HG02763 (cell line): ENCODE results near the gene FBH1.
"Not testable (repeated sequence)": the region's sequence is repeated elsewhere in the genome, so short reads cannot be mapped to it uniquely, and the experiment has no call there.

Experiments used
- ATAC-seq: cut with Tn5 transposase; IDR thresholded peaks from one replicate; pipeline ENCODE4 v1.9.1; 2021; ENCODE audit warnings: mild to moderate bottlenecking, moderate library complexity; ENCODE audit not compliant: unreplicated experiment

Gene FBH1

DNA sequence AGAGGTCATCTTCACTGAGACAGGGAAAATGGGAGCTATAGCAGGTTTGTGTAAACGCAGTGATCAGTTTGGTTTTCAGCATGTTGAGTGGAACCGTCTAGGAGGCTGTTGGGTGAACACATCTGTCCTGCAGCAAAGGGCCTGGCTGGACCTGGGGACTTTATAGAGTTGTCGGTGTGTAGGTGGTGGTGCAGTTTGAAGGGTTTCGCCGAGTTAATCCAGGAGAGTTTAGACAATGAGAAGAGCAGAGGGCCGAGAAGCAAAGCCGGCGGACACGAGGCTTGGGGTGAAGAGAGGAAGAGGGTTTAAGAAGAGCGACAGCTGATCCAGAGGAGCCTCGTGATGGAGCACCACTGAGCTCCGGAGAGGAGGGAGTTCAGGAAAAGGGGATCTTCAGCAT, 48.2 kb downstream of the FBH1 start:
- ATAC-seq: no peak

DNA sequence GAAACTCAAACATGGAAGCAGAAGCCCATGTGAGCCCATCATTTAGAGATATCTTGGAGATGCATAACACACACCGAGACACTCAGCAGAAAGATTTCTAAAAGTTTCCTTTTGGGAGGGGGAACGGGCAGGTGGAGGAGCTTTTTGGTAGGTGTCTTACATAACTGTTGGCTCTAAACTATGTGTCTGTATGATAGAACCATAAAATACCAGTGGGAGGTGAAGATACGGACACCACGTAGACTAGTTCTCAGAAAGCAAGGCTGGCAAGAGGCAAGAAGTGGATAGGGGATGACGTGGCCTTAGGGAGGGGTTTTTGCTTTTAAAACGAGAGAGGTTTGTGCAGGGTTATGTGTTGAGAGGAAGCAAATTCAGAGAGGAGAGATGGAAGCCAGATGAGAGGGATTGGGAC, 50.8 kb downstream of the FBH1 start:
- no peak for ATAC-seq

DNA sequence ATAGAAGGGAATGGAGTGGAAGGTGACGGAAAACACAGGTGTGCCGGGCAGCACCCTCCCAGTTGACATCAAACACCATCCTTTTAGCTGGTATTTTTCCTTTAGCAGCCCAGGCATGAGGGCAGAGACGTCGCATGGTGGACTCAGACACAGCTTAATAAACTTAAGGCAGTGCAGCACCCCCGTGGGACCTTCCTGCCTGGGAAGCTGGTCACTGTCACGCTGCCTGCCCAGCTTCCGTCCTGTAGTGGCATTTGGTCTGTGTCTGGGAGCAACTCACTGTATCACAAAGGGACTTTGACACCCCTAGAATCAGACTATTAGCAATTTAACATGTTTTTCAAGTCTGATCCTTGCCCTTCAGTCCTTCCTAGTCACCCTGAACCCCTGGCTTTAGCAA, 51.5 kb downstream of the FBH1 start:
- ATAC-seq: no peak

DNA sequence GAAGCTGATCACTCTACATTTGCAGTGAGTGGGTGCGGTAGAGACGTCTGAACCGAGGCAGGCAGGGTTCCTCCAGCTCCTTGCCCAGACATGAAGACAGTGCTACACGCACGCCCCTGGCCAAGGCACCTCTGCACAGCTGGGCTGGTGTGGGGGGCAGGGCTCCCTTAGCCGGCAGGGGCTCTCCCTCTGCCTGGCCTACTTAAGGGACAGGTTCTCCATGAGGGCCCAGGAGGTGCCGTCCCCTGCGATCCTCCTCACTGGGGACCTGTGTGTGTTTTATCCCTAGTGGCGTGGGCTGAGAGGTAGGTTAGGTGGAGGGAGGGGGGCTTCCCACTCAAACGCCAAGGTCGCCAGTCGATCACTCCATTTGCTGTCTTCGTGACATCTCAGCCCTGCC, 52.0 kb downstream of the FBH1 start:
- ATAC-seq: no peak

DNA sequence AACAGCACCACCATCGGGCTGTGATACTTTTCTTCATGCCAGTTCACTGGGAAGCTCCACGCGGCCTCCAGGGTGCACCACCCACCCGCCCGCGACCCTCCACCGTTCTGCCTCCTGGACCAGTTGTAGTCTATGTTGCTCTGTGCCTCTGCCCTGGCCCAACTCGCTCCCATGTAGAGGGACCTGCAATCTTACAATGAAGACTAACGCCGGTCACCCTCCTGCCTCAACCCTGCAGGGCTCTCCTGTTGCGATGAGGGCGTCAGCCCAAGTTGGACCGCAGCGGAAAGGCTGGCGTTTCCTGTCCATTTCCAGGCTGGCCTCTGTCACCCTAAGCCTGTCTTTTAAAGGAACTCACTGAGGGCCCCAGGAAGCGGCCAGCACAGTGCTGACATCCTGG, 52.4 kb downstream of the FBH1 start:
- ATAC-seq: no peak

DNA sequence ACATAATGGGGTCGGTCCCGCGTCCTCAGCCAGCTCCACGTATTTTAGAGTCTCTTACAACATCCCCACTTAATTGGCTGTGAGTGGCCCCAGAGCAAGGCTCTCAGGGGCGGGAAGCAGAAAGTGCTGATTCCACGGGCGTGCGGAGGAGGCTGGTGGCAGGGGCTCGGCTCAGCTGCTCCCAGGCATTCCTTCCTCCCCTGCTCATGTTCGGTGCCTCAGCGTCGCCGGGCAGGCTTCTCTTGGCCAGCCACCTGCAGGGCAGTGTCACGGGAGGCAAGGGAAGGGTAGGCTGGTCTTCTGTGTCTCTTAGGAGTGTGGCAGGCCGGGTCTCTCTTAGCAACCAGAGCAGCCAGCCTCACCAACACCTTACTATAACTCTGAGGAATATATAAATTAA, 53.5 kb downstream of the FBH1 start:
- ATAC-seq: no peak

DNA sequence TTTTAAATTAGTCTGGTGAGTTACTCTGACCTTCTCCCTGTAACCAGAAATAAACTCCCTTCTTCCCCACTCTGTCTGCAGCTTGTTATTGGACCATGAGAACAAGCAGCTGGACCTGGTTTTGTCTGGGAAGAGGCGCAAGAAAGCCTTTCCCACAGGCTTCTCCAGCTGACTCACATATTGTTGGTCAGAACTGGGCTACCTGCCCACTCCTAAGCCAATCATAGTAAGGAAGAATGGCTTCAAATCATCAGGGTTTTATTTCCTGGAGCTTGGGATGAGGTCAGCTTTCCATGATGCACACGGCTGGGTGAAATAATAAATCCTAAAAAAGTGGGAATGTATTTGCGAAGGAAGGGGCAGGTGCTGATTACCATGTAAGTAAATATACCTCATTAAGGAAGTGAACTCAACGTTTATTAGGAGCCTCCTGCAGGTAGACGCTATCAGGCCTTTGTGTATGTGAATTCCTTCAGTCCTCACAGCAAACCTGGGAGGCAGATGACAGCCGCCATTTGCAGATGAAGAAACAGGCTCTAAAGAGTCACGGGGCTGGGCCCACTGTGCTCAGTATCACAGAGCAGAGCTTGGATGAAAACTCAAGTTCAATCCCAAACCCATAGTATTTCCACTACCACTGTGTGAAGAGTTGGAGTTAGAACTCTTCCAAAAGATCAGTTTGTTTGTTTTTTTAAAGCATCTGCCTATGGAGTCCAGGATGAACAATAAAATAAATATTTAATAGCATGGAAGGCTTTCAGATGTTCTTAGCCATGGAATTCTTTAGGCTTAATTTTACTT, 54.5 kb downstream of the FBH1 start:
- ATAC-seq: no peak

DNA sequence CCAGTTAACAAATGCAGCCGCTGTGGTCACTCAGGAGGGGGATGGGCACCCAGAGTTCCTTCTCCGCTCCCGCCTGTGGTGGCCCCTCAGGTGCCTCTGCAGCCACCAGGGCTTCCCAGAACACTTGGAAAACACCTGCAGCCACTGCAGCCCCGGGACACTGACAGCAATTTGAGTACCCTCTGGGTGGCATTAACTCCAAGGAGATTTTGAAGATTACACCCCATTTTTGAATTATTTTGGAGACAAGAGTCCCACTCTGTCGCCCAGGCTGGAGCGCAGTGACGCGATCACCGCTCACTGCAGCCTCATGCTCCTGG, 55.1 kb downstream of the FBH1 start:
- no peak for ATAC-seq

DNA sequence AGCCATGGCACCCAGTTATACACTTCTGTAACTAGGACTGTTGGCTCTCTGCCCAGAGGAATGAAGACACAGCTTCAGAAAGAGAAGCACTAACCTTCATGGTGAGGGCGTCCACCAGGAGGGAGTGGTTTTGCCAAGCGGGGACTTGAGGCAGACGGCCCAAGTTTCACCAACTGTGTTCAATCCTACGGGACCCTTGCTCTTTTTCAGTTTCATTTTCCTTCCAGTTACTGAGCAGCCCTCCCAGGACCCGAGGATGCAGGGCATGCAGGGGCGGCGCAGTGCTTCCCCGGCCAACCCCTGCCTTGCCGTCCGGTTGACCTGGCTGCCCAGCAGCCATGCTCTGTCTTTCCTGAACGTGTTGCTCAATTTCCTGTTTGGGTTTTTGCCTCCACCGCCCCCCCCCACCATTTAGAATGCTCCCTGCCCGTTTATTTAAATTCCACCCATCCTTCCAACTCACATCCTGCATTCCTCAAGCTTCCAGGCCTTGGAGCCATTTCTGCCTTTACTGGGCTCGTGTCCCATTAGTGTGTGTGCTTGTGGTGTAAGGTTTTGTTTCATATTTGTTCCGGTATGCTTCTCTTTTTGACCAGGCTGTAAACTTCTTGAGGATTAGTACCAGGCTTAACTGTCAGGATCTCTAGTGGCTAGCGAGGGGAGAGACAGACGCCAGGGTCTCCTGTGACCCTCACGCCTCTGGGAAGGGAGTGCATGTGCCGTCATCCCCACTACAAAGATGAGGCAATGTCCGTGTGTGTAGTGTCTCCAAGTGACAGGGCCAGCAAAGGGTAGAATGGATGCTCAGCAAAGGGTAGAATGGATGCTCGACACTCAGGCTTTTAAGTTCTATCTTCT, 55.7 kb downstream of the FBH1 start:
- no peak for ATAC-seq

DNA sequence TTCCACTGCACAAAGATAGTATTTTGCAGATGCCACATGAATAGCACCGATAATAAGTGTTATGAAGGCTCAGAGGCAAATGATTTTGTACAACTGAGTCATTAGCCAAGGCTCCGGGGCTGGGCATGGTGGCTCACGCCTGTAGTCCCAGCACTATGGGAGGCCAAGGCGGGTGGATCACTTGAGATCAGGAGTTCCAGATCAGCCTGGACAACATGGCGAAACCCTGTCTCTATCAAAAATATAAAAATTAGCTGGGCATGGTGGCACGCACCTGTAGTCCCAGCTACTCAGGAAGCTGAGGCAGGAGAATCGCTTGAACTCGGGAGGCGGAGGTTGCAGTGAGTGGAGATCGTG, 56.4 kb downstream of the FBH1 start:
- not testable (repeated sequence) for ATAC-seq

DNA sequence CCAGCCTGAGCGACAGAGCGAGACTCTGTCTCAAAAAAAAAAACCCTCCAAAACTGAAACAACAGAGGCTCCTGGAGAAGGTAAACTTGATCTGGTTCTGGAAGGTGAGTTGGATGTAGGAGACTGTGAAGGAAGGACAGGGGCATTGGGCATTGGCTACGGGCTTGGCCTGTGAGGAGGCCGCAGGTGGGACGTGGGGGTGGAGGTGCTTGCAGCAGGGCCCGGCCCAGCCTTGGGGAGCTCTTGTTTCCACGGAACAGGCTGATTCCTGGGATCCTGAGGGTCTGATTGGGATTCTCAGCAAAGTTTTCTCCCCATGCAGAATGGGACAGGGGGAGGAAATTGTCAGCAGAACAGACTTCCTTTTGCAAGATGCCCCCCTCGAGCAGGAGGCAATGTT, 56.7 kb downstream of the FBH1 start:
- ATAC-seq: no peak

DNA sequence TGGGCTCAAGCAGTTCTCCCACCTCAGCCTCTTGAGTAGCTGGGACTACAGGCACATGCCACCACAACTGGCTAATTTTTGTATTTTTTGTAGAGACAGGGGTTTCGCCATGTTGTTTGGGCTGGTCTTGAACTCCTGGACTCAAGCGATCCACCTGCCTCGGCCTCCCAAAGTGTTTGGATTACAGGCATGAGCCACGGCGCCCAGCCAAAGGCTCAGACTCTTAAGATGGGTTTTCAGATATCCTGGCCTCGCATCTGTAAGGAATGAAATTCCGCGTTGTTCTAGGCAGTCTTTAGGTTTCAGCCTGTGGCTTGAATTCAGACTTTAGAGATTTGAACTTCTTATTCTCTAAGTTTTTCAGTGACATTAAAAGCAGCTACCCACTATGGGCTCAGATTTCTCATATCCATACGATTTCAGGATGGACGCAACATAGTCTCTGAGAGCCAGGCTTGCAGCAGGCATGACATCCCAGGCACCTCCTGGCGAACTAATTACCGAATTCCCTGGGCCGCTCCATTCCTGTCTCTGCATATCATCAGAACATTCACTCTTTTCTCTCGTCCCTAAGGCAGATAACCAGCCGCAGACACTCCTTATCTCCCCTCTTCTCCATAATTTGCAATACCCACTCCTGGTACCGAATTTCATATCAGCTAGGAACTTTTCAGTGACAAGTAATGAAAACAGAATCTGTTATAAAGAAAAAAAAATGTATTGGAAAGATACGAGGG, 57.6 kb downstream of the FBH1 start:
- no peak for ATAC-seq

DNA sequence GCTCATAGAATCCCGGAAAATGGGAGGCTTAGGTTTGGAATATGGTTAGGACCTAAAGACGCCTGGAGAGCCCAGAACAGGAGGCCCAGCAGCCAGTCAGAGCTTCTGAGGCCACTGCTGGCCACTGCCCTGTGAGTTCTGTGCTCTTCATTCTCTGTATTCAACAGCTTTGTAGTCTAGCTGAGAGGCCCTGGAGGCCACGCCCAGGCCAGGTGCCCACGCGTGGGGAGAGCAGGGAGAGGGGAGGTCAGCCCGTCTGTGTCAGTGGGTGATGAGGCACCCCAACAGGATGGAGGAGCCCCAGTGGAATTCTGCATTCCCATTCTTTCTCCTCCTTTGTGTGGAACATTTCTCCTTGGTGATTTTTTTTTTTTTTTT, 58.2 kb downstream of the FBH1 start:
- no peak for ATAC-seq

DNA sequence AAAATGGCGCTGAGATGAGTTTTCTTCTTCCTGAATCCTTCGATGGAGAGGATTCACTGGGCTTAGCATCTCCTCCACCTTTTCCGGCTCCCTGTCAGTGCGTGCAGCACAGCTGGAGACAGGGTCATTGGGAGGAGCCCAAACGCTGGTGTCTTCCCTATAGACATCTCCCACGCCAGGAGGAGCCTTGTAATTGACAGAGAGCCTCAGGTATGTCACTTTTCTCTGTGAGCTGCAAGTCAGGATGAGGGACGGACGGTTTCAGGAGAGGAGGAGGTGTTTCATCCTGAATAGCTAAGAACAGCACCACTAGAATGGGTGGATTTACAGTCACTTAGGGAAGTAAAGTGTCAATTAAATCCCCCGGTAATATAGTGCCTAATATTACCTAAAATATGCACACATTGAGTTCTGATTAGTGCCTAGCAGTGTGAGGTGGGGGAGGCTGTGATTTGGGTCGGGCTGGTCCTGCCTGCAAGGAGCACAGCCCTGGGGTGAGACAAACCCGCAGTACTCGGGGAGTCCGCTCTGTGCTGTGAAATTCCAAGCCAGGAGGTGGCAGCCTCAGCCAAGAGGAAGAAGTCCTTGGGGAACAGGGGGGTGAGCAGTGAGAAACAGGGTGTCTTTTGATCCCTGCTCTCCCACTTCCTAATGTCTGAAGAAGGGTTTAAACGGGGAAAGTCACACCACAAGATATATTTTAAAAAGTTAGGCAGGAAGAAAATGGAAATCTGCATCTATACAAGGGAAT, 59.1 kb downstream of the FBH1 start:
- no peak for ATAC-seq

DNA sequence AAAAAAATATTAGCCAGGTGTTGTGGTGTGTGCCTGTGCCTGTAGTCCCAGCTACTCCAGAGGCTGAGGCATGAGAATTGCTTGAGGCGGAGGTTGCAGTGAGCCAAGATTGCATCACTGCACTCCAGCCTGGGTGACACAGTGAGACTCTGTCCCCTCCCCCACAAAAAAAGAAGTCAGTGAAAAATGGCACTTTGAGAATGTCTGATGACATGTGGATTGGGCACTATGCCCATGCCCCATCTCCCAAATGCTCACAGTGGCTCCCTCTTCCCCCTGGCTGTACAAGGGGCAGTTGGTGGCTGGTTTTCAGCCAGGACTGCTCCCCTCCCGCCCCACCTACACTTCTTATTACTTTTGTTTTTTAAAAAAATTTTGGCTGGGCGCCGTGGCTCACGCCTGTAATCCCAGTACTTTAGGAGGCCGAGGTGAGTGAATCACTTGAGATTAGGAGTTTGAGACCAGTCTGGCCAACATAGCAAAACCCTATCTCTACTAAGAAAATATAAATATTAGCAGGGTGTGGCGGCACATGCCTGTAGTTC, 61.2 kb downstream of the FBH1 start:
- ATAC-seq: no peak

DNA sequence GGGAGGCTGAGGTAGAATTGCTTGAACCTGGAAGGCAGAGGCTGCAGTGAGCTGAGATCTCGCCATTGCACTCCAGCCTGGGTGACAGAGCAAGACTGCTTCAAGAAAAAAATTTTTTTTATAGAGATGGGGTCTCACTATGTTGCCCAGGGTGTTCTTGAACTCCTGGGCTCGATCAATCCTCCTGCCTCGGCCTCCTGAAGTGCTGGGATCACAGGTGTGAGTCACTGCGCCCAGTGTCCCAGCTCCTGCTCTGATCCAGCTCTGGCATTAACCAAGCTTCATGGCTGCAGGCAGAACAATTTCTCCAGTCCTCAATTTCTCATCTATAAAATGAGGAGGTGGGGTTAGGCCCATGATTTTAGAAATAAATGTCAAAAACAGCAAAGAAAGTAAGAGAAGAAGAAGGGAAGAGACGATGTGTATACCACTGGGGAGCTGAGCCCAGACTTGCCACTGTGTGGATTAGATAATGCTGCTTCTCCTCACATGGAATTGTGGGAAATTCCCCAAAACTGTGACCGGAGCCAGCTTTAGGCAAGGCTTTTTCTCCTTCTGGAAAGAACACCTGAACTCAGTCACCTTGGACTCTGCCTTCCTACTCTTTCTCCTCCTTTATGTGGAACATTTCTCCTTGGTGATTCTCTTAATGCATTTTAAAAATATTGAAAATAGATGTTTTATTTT, 61.8 kb downstream of the FBH1 start:
- no peak for ATAC-seq

DNA sequence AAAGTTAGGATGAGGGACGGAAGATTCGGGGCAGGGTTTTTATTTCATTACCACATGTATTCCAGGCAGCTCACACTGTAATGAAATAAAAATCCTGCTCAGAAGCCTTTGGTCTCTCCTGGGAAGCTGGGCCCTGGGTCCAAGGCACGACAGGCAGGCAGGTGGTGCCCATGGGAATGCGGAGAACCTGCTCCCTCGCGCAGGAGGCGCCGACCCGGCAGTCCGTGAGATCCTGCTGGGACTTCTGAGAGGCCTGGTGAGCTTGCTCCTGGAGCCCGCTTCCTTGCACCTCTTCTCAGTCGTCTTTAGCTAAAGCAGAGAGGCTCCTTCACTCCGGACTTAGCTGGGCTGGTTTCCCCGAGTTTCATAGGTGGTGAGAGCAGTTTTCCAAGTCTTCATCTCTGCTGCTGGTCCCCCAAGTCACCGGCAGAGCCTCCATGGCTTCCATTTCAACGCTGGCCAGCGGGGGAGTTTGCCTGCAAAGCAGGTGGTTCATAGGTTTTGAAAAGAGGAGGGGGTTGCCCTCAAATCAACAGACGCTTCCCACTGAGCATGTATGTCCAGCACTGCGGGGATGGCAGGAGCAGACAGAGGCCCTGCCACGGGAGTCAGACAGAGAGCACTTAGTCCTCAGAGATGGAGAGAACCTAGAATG, 62.8 kb downstream of the FBH1 start:
- no peak for ATAC-seq

DNA sequence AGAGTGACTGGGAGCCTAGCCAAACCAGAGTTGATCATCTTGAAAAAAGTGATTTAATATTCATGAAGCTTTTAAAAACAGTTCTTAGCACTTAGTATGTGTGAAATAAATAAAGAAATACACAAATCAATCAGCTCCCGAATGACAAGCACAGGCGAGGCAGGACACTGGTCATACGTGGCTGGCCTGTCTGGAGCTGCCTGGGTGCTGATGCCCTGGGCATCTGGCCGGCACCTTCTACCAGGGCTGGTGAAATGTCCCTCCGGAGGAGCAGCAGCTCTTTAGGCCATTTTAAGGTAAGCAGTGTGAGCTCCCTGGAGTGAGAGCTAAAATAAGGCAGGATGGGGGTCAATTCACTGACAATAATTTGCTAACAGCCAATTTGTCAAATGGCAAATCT, 63.6 kb downstream of the FBH1 start:
- no peak for ATAC-seq

DNA sequence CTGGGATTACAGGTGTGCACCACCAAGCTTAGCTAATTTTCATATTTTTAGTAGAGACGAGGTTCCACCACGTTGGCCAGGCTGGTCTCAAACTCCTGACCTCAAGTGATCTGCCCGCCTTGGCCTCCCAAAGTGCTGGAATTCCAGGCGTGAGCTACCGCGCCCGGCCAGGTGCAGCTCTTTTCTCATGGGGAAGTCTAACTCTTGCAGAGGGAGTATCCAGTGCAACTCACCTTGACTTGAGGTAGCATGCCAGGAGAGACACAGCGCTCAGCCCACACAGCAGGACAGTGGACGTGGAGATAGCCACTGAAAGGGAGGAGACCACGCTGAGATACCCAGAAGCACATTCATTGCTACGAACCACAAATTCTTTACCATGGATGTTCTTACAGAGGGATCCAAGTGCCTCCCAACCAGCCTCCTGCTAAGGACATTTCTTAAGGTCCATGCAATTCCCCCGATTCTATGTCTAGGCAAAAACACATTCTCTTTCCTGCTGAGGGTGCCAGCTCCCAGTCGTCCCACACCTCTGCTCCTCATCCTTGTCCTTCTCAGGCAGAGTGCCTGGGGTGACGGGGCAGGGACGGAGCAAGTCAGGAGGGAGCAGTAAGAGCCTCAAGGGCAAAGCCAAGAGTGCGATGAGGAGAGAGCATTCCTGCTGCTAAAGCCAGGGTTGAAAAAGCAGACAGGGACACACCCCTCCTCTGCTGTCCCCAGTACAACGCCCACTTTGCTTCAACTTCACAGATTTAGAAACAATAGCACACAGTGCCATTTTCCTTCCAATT, 66.3 kb downstream of the FBH1 start:
- ATAC-seq: no peak
